ENCODE data around the gene MALRD1. TPM values are rescaled to one million over a fixed set of nuclear protein-coding genes. Genes with fewer than 3 reads are reported as not detected.

MALRD1 gene
- total RNA-seq, 1 experiment from 2014 or later, result not detected

DNA sequence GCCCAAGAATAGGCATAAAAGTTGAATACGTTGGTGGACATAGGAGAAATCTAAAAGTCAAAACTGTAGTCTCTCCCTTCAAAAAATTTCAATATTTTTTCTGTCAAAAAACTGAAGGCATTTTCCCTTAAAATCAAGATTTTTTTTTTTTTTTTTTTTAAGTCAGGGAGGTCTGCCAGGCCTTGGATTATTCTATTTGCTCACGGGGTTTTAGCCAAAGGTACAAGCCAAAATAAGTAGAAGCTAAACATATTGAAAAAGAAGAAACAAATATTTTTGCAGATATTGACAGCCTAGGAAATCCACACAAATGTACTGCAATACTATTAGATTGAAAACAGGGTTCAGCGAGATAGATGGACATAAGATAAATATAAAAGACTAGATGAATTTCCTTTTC, 577.6 kb downstream of the MALRD1 start:
- H3K36me3 ChIP-seq (ENCODE audit: control insufficient read depth, insufficient read depth, low read length), result no peaks in the 10 kb centered on the region
- ATAC-seq (no peak), DNase-seq (ENCODE audit: low read depth, low spot score) (no peak)
- POLR2A ChIA-PET, result no interaction called here
- in situ Hi-C loops (cut with HindIII; ENCODE audit: low pct_unique_long_range_greater_than_20kb, low sequenced_read_pairs), result no loop called here
- intact Hi-C loops (cut with micrococcal nuclease; ENCODE audit: unreplicated experiment), result no loop called here
- TF ChIP-seq SIN3A (IDR thresholded peaks at IDR 0.05; ENCODE audit: borderline replicate concordance, insufficient read depth, low read depth, low read length) (no peak), TCF7L2 (IDR thresholded peaks at IDR 0.05; ENCODE audit: low read depth, low read length) (no peak)
- no TSS peak for BruUV-seq (replicated peaks)
- H3K9me3 ChIP-seq (ENCODE audit: control insufficient read depth, insufficient read depth, low read depth, low read length), result no peaks in the 10 kb centered on the region
- H3K4me1 ChIP-seq (ENCODE audit: control insufficient read depth, insufficient read depth, low read length), result no peaks in the 10 kb centered on the region
- H3K27me3 ChIP-seq (ENCODE audit: control insufficient read depth, insufficient read depth, low read length), result no peaks in the 10 kb centered on the region
- no peak overlapping the region for H3K4me3 ChIP-seq (ENCODE audit: low read depth in 2 of 2, low read length in 2 of 2)
- CTCF ChIA-PET, result no interaction called here
- H3K27ac ChIP-seq (ENCODE audit: low read length), result no peak overlapping the region

- no peak for ATAC-seq
- no peak overlapping the region for H3K4me3 ChIP-seq (ENCODE audit: low read depth in 2 of 2, low read length in 2 of 2)
- no peak for DNase-seq (ENCODE audit: low read depth, low spot score)
- in situ Hi-C loops (cut with HindIII; ENCODE audit: low pct_unique_long_range_greater_than_20kb, low sequenced_read_pairs) (no loop called here), intact Hi-C loops (cut with micrococcal nuclease; ENCODE audit: unreplicated experiment) (no loop called here)
- H3K27ac ChIP-seq (ENCODE audit: low read length), result no peak overlapping the region
- CTCF ChIA-PET, result no interaction called here
- no peaks in the 10 kb centered on the region for H3K4me1 ChIP-seq (ENCODE audit: control insufficient read depth, insufficient read depth, low read length)
- TF ChIP-seq CTCF (IDR thresholded peaks at IDR 0.05) (no peak), TCF7L2 (IDR thresholded peaks at IDR 0.05; ENCODE audit: low read depth, low read length) (no peak), POLR2AphosphoS5 (IDR thresholded peaks at IDR 0.05; ENCODE audit: low read depth, low read length) (no peak), SIN3A (IDR thresholded peaks at IDR 0.05; ENCODE audit: borderline replicate concordance, insufficient read depth, low read depth, low read length) (no peak)
- TF ChIP-seq, protein P1, sequence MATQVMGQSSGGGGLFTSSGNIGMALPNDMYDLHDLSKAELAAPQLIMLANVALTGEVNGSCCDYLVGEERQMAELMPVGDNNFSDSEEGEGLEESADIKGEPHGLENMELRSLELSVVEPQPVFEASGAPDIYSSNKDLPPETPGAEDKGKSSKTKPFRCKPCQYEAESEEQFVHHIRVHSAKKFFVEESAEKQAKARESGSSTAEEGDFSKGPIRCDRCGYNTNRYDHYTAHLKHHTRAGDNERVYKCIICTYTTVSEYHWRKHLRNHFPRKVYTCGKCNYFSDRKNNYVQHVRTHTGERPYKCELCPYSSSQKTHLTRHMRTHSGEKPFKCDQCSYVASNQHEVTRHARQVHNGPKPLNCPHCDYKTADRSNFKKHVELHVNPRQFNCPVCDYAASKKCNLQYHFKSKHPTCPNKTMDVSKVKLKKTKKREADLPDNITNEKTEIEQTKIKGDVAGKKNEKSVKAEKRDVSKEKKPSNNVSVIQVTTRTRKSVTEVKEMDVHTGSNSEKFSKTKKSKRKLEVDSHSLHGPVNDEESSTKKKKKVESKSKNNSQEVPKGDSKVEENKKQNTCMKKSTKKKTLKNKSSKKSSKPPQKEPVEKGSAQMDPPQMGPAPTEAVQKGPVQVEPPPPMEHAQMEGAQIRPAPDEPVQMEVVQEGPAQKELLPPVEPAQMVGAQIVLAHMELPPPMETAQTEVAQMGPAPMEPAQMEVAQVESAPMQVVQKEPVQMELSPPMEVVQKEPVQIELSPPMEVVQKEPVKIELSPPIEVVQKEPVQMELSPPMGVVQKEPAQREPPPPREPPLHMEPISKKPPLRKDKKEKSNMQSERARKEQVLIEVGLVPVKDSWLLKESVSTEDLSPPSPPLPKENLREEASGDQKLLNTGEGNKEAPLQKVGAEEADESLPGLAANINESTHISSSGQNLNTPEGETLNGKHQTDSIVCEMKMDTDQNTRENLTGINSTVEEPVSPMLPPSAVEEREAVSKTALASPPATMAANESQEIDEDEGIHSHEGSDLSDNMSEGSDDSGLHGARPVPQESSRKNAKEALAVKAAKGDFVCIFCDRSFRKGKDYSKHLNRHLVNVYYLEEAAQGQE (IDR thresholded peaks at IDR 0.05; ENCODE audit: insufficient read depth in 1 of 2, low read depth in 2 of 2, low read length in 1 of 2), result no peak
- BruUV-seq (replicated peaks), result no TSS peak
- no peaks in the 10 kb centered on the region for H3K9me3 ChIP-seq (ENCODE audit: control insufficient read depth, insufficient read depth, low read depth, low read length)
- H3K36me3 ChIP-seq (ENCODE audit: control insufficient read depth, insufficient read depth, low read length), result no peaks in the 10 kb centered on the region
- H3K27me3 ChIP-seq (ENCODE audit: control insufficient read depth, insufficient read depth, low read length), result no peaks in the 10 kb centered on the region
- POLR2A ChIA-PET, result no interaction called here
Observed at GRCh38 chr10:19628767-19629560, 580.4 kb downstream of the MALRD1 start.

DNA sequence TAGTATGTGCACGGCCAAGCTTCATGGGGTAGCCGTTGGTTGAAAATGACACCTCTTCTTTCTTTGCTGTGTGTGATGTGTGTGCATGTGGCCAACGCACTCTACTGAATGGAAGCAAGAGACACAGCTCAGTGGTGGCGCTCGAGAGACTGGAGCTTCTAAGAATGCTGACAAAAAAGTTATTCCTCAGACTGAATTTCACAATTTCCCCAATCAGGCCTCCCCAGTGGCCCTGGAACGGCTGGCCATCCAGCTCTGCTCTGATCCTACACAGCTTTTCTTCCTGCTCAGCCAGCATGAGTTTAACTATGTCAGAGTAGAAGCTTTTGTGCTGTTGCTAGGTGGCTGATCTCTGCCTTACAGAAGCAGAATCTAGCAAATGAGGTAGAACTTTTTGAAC, 581.0 kb downstream of the MALRD1 start:
- Histone ChIP-seq H3K4me3 (ENCODE audit: low read depth in 2 of 2, low read length in 2 of 2) (no peak overlapping the region), H3K36me3 (ENCODE audit: control insufficient read depth, insufficient read depth, low read length) (no peaks in the 10 kb centered on the region), H3K27ac (ENCODE audit: low read length) (no peak overlapping the region), H3K9me3 (ENCODE audit: control insufficient read depth, insufficient read depth, low read depth, low read length) (no peaks in the 10 kb centered on the region), H3K27me3 (ENCODE audit: control insufficient read depth, insufficient read depth, low read length) (no peaks in the 10 kb centered on the region), H3K4me1 (ENCODE audit: control insufficient read depth, insufficient read depth, low read length) (no peaks in the 10 kb centered on the region)
- in situ Hi-C loops (cut with HindIII; ENCODE audit: low pct_unique_long_range_greater_than_20kb, low sequenced_read_pairs) (no loop called here), intact Hi-C loops (cut with micrococcal nuclease; ENCODE audit: unreplicated experiment) (no loop called here)
- ChIA-PET CTCF (no interaction called here), POLR2A (no interaction called here)
- DNase-seq (ENCODE audit: low read depth, low spot score) (no peak), ATAC-seq (no peak)
- TF ChIP-seq, protein P1 (IDR thresholded peaks at IDR 0.05; ENCODE audit: insufficient read depth in 1 of 2, low read depth in 2 of 2, low read length in 1 of 2), result no peak
- TF ChIP-seq CTCF (IDR thresholded peaks at IDR 0.05) (no peak), SIN3A (IDR thresholded peaks at IDR 0.05; ENCODE audit: borderline replicate concordance, insufficient read depth, low read depth, low read length) (no peak), TCF7L2 (IDR thresholded peaks at IDR 0.05; ENCODE audit: low read depth, low read length) (no peak), POLR2AphosphoS5 (IDR thresholded peaks at IDR 0.05; ENCODE audit: low read depth, low read length) (no peak)
- no TSS peak for BruUV-seq (replicated peaks)

Data from Panc1 (cell line).